NOMO-1 (cell line): ENCODE results near the gene CD4.
A peak's percentile ranks its signal among the peaks of the same experiment; 100 is the strongest.
"Not testable (repeated sequence)": the region's sequence is repeated elsewhere in the genome, so short reads cannot be mapped to it uniquely, and the experiment has no call there.

Experiments used
- DNase-seq, 2 experiments: peaks; one replicate each; lab custom pipeline; 2025; ENCODE audit not compliant: unreplicated experiment in 2 of 2; lab: John Stamatoyannopoulos, UW

The CD4 gene

DNA sequence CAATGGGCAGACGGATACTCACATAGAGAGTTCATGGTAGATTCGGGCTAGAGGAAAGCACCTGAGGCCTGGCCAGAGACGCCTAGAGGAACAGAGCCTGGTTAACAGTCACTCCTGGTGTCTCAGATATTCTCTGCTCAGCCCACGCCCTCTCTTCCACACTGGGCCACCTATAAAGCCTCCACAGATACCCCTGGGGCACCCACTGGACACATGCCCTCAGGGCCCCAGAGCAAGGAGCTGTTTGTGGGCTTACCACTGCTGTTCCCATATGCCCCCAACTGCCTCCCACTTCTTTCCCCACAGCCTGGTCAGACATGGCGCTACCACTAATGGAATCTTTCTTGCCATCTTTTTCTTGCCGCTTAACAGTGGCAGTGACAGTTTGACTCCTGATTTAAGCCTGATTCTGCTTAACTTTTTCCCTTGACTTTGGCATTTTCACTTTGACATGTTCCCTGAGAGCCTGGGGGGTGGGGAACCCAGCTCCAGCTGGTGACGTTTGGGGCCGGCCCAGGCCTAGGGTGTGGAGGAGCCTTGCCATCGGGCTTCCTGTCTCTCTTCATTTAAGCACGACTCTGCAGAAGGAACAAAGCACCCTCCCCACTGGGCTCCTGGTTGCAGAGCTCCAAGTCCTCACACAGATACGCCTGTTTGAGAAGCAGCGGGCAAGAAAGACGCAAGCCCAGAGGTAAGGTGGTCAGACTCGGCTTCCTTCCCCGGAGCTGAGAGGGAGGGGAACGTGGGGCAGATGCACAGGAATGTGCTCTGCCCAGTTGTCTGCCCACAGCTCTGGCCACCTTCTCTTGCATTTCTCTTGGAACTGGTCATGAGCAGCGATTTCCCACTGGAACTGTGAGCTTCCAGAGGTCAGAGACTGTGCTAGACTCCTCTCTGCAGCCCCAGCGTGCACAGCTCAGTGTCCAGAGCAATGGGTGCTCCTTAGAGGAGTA, at the start of gene CD4:
Gene CD4, plus strand, starts transcription at position 557 of the 953 bp plus-strand sequence. CDS start 10,611 bp downstream, outside the sequence.
- peak; percentile 58 to 63 for DNase-seq

DNA sequence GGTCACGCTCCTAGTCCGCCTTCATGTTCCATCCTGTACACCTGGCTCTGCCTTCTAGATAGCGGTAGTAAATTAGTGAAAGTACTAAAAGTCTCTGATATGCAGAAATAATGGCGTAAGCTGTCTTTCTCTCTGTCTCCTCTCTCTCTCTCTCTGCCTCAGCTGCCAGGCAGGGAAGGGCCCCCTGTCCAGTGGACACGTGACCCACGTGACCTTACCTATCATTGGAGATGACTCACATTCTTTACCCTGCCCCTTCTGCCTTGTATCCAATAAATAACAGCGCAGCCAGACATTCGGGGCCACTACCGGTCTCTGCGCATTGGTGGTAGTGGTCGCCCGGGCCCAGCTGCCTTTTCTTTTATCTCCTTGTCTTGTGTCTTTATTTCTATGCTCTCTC, 47.2 kb upstream of the CD4 start:
- DNase-seq: not testable (repeated sequence)

DNA sequence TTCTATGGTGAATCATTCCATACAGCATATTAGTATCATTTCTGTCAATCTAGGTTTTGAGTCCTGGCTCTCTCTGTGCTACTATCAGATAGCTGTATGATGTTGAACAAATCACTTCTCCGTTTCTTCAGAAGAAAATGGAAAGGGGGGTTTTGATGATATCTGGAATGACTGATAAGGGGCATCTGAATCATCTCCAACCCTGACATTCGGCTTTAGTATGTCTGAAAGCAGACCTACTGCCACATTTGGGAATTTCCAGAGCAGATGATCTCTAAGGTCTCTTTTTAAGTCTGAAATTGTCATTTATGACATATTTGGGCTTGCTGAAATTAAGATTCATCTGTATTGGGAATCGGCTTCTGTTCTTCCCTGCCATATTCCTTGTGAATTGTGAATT, 46.5 kb upstream of the CD4 start:
- no peak for DNase-seq

DNA sequence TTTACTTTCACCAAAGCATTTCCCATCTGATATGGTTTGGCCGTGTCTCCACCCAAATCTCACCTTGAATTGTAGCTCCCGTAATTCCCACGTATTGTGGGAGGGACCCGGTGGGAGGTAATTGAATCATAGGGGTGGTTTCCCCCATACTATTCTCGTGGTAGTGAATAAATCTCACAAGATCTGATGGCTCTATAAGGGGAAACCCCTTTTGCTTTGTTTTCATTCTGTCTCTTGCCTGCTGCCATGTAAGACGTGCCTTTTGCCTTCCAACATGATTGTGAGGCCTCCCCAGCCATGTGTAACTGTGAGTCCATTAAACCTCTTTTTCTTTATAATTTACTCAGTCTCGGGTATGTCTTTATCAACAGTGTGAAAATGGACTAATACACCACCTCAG, 46.0 kb upstream of the CD4 start:
- DNase-seq: not testable (repeated sequence)

DNA sequence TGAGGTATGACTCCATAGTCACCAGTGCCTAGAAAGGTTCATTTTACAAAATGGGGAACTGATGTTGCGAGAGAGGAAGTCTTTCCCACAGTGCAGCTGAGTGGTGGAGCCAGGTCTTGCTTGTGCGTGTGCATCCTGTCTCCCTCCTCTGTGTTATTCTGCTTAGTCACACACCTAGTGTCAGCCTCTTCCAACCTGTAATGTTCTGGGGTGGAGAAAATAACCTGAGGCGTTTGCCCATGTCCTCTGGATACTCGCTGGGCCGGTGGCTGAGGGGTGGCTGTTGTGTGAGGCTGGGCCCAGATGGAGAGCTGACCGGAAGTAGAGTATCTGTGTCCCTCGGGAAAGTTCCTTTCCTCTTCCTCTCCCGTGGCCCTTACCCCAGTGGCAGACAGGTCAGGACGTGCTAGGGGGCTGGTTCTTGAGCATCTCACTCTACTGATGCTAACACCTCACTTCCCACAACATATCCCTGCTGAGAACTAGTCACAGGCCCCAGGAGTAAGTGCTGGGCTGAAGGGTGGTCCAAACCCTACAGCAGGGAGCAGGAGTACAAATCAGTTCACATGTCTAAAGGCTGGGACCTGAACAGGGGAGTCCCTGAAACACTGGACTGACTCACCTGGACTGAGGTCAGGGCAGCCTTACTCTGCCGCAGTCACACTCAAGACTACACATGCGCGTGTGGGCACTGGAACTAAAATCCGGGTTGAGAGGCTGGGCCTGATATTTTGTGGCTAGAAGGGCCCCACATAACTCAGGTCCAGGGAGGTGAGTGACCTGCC, 43.4 kb upstream of the CD4 start:
- peak; percentile 73 to 93 for DNase-seq

DNA sequence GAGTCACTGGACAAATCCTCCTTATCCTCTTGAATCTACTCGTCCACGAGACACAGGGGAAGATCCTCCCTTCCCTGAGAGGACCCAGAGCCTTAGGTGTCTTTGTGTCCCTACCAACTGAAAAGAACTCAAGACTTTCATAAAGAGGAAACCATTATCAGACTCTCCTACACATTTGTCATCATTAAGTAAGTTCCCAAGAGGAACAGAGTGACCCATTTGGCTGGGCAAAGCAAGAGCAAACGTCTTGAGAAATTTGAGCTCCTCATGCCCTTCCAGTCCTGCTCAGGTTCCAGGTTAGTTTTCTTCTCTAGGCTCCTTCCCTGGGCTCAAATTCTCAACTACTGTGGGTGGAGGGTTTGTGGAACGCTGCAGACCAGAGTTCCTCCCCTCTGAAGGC, 42.1 kb upstream of the CD4 start:
- DNase-seq: no peak

DNA sequence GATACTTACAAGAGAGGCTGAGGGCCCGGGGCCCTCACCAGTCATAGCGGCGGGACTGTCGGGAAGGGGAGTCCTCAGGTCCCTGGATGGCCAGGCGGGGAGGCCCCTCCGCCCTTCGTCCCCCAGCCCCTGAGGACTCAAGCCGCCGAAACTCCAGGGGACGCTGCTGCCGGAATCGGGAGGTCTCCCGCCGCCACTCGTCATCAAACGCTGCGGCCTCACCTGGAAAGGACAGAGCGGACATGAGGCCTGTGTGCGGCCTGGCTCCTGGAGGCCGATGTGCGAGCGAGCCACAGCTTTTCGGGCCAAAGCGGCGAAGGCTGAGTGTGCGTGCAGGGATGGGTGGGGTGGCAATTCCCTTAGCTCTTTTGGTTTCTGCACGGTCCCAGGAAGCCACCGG, 40.6 kb upstream of the CD4 start:
- no peak for DNase-seq

DNA sequence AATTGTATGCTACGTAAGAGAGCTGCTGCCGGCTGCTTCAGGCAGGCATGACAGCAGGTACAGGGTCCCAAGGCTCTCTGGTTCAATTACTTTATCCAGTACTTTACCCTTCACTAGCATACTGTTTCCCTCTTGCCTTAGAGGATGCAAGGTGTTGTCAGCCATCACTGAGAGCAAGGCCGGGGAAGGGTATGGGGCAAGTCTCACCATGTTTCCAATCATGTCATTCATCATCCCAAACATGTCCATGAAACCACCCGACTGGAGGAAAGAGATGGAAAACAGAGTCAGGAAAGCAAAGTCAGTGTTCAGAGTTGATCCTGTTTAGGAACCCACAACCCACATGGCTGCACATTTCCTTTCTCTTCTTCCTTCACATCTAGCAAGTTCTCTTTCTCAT, 38.8 kb upstream of the CD4 start:
- no peak for DNase-seq

DNA sequence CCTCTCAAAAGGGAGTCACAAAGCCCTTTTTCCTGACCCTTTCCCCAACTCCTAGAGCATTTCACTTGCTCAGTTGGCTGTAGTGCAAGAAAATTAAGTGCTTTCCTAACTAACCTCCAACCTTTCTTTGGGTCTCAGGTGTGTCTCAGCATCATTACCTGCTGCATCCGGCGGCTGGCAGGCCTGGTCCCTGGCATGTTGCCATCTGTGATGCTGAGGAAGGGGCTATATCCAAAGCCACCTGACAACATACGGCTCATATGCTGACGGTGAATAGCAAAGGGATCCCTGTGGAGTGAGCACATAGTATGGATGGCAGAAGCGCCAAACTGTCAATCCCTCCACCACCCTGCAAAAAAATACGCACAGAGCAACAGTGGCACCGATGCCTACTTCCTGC, 37.6 kb upstream of the CD4 start:
- no peak for DNase-seq

DNA sequence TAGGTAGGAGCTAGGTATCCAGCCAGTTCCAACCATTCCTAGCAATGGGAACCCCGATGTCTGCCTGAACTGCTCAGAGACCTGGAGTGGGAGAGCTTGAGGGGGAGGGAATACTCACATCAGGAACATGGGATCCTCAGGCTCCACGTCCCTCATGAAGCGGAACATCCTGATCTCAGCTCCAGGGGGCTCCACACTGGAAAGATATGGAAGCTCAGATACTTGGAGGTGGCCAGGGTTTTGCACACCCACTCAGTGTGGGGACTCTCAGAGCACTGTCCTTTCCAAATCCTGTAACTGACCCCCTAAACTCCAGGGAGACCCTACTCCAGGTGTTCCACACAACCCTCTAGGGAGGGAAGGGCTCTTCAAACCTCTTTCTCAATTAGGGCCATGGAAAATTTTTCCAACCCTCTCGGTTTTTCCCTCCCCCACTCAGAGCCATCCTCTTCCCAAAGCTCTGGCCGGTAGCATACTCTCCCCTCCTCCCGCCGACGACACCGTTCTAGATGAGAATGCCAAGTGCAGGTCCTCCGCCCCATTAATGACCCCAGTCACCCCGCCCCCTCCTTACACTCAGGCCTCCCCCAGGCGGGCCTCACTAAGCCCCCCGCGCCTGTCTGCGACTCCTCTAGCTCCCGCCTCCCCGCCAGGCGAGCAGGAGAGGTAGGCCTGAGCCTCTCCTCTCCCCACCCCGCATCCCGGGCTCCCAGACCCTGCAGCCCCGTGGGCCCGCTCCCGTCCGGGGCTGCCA, 37.0 kb upstream of the CD4 start:
- DNase-seq: no peak

DNA sequence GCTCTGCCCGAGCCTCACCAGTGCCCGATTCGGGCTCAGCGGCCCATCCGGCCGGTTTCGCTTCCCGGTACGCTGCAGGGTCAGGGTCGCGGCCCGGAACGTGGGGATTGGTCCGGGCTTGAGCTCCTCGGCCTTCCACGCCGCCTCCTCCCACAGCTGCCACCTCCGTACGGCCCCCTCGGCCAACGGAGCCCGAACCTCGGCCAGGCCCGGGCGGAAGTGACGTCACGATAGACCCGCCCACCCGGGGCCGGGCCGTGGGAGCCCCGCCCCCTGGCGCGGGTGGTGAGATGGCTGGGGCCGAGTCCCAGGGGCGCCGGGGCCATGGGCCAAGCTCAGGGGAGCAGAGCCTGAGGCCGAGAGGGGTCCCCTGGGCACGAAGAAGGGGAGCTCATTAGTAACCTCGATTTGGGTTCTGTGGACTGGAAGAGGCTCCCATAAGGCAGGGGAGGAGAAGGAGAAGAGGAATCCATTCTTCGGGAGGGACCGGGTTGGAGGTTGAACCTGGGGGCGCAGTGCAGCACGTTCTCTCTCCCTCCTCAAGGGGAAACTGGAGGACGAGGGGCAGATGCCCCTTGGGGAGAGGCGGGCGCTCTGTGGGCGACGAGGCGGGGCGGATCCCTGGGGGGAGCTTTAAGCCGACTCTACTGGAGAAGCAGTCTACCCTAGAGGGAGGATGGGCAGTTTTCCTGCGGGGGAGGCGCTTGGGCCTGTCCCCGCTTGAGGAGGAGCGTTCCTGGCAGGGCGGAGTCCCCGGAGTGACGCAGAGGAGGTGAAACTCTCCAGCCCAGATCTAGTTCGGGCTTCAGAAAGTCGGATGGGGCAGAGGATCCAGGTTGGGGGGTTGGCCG, 36.2 kb upstream of the CD4 start, which contains the start of gene MLF2:
Gene MLF2, minus strand, starts transcription at position 221 of the 851 bp plus-strand sequence. CDS start 807 bp downstream, outside the sequence.
- peak; percentile 97 to 98 for DNase-seq

DNA sequence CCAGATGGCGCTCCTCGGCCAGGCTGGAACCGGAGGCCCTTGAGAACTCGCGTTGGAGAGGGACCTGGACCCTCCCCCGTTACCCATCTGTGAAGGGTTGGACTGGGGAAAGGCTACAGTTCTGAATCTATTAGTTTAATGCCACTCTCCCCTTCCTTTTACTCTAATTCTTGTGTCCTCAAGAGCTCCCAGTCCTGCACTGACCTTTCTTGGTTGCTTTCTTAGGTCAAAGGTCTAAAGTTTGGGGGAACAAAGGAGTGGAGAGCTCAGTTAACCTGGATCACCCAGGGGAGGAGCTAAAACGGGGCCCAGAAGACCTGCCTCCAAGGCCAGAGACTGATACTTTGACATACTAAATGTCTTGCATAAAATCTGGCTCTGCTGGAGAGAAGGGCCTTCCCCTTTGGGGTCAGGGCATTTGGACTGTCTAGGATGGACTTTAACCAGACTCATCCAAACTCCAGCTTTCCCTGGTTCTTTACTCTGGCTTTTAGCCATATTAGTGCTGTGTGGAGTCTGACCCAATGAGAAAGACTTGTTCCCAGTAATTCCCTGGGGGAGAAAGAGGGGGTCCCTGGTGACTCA, 35.5 kb upstream of the CD4 start:
- no peak for DNase-seq

DNA sequence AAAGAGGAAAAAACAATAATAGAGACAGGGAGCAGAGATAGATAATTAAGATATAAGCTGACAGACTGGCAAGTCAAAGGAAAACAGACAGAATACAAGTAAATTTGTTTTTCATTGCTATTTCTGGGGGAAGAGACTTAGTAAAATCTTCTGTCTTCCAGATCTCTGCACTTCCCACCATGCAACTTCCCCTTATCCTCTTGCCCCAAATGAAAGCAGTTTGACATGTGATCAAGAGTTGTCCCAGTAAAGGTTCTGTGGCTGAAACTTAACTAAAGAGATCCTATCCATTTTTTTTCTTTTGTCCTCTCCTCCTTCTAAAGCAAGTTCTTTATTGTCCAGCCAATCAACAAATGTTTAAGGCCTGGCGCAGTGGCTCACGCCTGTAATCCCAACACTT, 34.9 kb upstream of the CD4 start:
- no peak for DNase-seq

DNA sequence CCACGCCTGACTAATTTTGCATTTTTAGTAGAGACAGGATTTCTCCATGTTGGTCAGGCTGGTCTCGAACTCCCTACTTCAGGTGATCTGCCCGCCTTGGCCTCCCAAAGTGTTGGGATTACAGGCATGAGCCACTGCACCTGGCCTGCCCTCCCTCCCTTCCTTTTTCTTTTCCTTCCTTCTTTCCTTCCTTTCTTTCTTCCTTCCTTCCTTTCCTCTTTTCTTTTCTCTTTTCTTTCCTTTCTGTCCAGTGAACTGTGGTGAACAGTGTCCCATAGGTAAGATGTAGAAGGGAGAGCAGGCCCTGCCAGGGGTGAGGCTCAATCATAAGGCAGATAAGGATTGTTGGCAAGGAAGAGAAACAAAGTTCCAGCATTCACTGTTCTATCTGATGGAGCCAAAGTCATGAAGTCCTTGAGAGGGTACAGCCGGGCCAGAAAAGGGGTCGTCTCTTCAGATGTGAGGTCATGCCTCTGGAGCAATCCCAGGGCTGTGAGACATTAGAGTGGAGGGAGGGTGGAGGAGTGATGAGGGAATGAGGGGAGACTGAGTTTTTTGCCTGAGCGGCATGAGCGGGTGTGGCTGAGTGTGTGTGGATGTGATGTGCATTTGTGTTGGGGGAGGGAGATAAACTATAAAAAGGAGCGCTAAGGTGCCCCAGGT, 32.2 kb upstream of the CD4 start:
- DNase-seq: no peak

DNA sequence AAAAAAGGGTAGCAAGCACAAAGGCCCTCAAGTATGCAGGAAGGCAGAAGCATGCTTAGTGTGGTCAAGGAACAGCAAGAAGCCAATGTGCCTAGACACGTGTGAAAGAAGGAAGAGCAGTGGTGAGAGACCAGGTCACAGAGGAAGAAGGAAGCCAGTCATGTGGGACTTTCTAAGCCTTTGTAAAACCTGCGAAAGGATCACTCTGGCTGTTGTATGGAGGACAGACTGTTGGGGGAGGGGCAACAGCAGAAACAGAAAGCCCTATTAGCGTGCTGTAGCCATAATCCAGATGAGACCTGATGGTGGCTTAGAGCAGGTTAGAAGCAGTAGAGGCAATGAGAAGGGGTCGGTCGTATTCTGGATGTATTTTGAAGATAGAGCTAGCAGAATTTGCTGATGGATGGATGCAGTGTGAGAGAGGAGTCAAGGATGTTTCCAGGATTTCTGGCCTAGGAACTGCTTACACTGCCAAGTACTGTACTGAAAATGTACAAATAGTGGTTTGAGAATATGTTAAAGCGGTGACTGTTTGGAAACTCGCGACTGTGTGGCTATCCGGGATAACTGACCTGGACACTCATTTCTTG, 30.7 kb upstream of the CD4 start:
- no peak for DNase-seq

DNA sequence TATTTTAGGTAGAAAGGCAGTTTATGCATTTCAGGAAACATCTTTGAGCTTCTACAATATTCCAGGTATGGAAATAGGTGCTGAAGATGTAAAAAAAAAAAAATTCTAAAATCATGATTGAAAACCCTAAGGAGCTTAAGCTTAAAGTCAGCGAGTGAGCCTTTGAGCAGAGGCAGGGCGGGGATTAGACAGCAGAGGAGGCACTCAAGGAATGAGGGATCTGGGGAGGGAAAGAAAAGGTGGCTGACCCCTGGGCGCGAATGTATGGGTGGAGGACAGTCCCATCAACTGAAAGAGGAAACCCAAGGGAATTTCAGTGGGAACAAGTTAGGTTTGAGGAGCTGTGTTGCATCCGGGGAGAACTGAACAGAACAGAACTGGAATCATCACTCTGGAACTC, 29.6 kb upstream of the CD4 start:
- no peak for DNase-seq

DNA sequence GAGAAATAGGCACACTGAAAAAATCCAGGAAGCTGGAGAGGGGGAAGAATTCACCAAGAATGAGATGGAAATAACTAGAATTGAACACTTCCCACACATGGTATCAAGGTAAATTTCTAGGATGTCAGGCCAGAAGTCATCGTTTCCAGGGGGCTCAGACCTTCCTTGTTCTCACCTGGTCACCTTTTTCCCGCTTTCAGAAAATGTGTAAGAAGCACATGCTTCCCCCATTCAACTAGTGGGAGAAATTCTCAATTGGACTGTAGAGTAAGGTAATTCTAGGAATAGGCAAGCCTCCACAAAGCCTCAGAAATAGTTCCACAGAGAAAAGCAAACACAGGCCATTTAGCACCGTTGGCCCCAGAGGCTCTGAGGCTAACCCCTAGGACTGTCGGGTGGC, 25.9 kb upstream of the CD4 start:
- DNase-seq: no peak

DNA sequence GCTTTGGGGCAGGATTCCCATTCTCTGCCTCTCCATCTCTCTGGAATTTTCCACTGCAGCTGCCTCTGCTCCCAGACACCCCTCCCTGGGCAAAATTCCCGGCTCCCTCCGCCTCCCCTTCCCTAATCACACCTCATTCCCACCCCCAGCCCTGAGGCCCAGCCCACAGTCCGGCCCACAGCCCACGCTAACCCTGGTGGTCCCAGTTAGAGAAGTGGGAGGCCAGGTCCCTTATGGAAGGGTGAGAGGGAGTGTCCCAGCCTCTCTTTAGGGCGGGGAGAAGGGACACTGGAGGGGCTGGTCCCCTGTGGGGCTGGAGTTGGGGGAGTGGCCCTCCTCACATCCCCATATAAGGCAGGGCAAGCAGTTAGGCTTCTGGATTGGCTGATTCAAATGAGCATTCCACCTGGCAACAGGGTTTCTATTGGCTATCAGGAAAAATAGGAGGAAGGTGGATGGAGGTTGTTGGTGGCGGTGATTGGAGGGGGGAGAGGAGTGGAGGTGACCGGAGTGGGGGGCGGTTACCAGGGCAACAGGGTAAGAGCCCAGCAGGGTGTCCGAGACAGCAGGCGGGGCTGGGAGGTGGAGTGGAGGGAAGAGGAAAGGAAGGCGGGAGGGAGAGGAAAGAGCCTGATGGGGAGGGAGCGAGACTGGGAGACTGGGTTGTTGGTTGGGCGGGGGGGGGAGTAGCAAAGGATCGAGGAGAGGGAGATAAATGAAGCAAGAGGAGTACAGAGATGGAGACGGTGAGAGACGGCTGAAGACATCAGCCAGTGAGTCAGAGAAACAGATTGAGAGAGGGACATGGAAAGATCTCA, 25.1 kb upstream of the CD4 start:
- DNase-seq: peak; percentile 80 to 85
